ENCODE results near the gene CTRB2.

Gene CTRB2

GRCh38 chr16:75188832-75189477 lies 18.0 kb downstream of the CTRB2 start:
- Histone ChIP-seq H3K36me3 (ENCODE audit: control insufficient read depth in 2 of 2, insufficient read depth in 1 of 2, low read length in 2 of 2) (no peaks in the 10 kb centered on the region), H3K27ac (ENCODE audit: extremely low read depth, low read depth, low read length) (no peak overlapping the region), H3K9me3 (ENCODE audit: control insufficient read depth, insufficient read depth, low read depth, low read length) (no peaks in the 10 kb centered on the region), H3K4me3 (ENCODE audit: low read depth, low read length) (no peak overlapping the region), H3K4me1 (ENCODE audit: control insufficient read depth, insufficient read depth, low read length) (no peaks in the 10 kb centered on the region)
- TF ChIP-seq ZNF626 (tag by site-specific recombination; IDR thresholded peaks at IDR 0.05) (no peak), ZNF292 (tag by site-specific recombination; IDR thresholded peaks at IDR 0.05; ENCODE audit: borderline replicate concordance, low read depth) (no peak), ATF2 (tag by site-specific recombination; IDR thresholded peaks at IDR 0.05; ENCODE audit: low read depth) (no peak), PRDM4 (tag by site-specific recombination; IDR thresholded peaks at IDR 0.05) (no peak), GLIS2 (tag by site-specific recombination; IDR thresholded peaks at IDR 0.05) (no peak), ZNF449 (tag by site-specific recombination; IDR thresholded peaks at IDR 0.05) (no peak), ZBTB10 (tag by site-specific recombination; IDR thresholded peaks at IDR 0.05) (no peak), ZNF677 (tag by site-specific recombination; IDR thresholded peaks at IDR 0.05) (no peak), TCF7L2 (IDR thresholded peaks at IDR 0.05; ENCODE audit: borderline replicate concordance, low read depth, low read length) (no peak), ZBTB6 (tag by site-specific recombination; IDR thresholded peaks at IDR 0.05) (no peak), ZNF558 (tag by site-specific recombination; IDR thresholded peaks at IDR 0.05) (no peak), ZEB2 (tag by site-specific recombination; IDR thresholded peaks at IDR 0.05) (no peak), ZNF169 (tag by site-specific recombination; IDR thresholded peaks at IDR 0.05) (no peak), ZNF529 (tag by site-specific recombination; IDR thresholded peaks at IDR 0.05; ENCODE audit: insufficient replicate concordance) (no peak), ZNF18 (tag by site-specific recombination; IDR thresholded peaks at IDR 0.05) (no peak), ZNF239 (tag by site-specific recombination; IDR thresholded peaks at IDR 0.05) (no peak)
- POLR2A ChIA-PET: no interaction called here
- CTCF ChIA-PET: interaction anchor here (0.6 kb wide), 1 partner anchor 520 kb away, joined by 5 read pairs; no protein-coding TSS in a partner anchor

All from HEK293 (cell line).